ENCODE data around the gene MOB3A.

MOB3A gene

GRCh38 chr19:2108251-2109016 is 12.3 kb upstream of the MOB3A start:
- Histone ChIP-seq H3K36me3 (ENCODE audit: control insufficient read depth, low read length) (peaks cover 83% of the 10 kb centered on the region), H3K27me3 (ENCODE audit: control insufficient read depth, low read length) (no peaks in the 10 kb centered on the region), H3K9me3 (ENCODE audit: control insufficient read depth, insufficient read depth, low read length) (peaks cover 6% of the 10 kb centered on the region; the same call in 1 of the 2 replicates), H3K4me2 (ENCODE audit: low read length) (no peak overlapping the region), H3K9me2 (replicated peaks; ENCODE audit: control insufficient read depth, low read length) (no peaks in the 10 kb centered on the region), H3K4me3 (ENCODE audit: low read length) (no peak overlapping the region), H3K79me2 (ENCODE audit: control insufficient read depth, low read length) (peaks cover 16% of the 10 kb centered on the region), H3K27ac (ENCODE audit: low read depth, low read length) (no peak overlapping the region), H3F3A (ENCODE audit: control insufficient read depth, insufficient read depth) (no peaks in the 10 kb centered on the region), H3K4me1 (ENCODE audit: control insufficient read depth, low read length) (no peaks in the 10 kb centered on the region), H4K20me1 (ENCODE audit: control insufficient read depth, insufficient read depth, low read depth, low read length) (no peaks in the 10 kb centered on the region)
- no peak for TF ChIP-seq EZH2phosphoT487 (IDR thresholded peaks at IDR 0.05; ENCODE audit: borderline replicate concordance, low read length)
- TF ChIP-seq CTCF (IDR thresholded peaks at IDR 0.05; ENCODE audit: low read depth, low read length, poor library complexity, severe bottlenecking) = no peak

GRCh38 chr19:2103045-2103707 is 7.0 kb upstream of the MOB3A start:
- Histone ChIP-seq H3K27ac (ENCODE audit: low read depth, low read length) (no peak overlapping the region), H3K9me2 (replicated peaks; ENCODE audit: control insufficient read depth, low read length) (no peaks in the 10 kb centered on the region), H4K20me1 (ENCODE audit: control insufficient read depth, insufficient read depth, low read depth, low read length) (no peaks in the 10 kb centered on the region), H3K4me3 (ENCODE audit: low read length) (no peak overlapping the region), H3K79me2 (ENCODE audit: control insufficient read depth, low read length) (peaks cover 16% of the 10 kb centered on the region), H3K4me1 (ENCODE audit: control insufficient read depth, low read length) (0 out of 2 replicates have a peak, but pooled peaks cover under 1% of the 10 kb centered on the region), H3K27me3 (ENCODE audit: control insufficient read depth, low read length) (no peaks in the 10 kb centered on the region), H3K36me3 (ENCODE audit: control insufficient read depth, low read length) (peaks cover 60% of the 10 kb centered on the region), H3F3A (ENCODE audit: control insufficient read depth, insufficient read depth) (no peaks in the 10 kb centered on the region), H3K9me3 (ENCODE audit: control insufficient read depth, insufficient read depth, low read length) (peaks cover 6% of the 10 kb centered on the region; the same call in 1 of the 2 replicates), H3K4me2 (ENCODE audit: low read length) (no peak overlapping the region)
- TF ChIP-seq EZH2phosphoT487 (IDR thresholded peaks at IDR 0.05; ENCODE audit: borderline replicate concordance, low read length) (no peak), CTCF (IDR thresholded peaks at IDR 0.05; ENCODE audit: low read depth, low read length, poor library complexity, severe bottlenecking) (no peak)

- H4K20me1 ChIP-seq (ENCODE audit: control insufficient read depth, insufficient read depth, low read depth, low read length) = no peaks in the 10 kb centered on the region
- no peaks in the 10 kb centered on the region for H3F3A ChIP-seq (ENCODE audit: control insufficient read depth, insufficient read depth)
- no peak overlapping the region for H3K27ac ChIP-seq (ENCODE audit: low read depth, low read length)
- peaks cover 6% of the 10 kb centered on the region; the same call in 1 of the 2 replicates for H3K9me3 ChIP-seq (ENCODE audit: control insufficient read depth, insufficient read depth, low read length)
- no peak overlapping the region for H3K4me2 ChIP-seq (ENCODE audit: low read length)
- peaks cover 14% of the 10 kb centered on the region for H3K4me1 ChIP-seq (ENCODE audit: control insufficient read depth, low read length)
- TF ChIP-seq CTCF (IDR thresholded peaks at IDR 0.05; ENCODE audit: low read depth, low read length, poor library complexity, severe bottlenecking) (no peak), EZH2phosphoT487 (IDR thresholded peaks at IDR 0.05; ENCODE audit: borderline replicate concordance, low read length) (no peak)
- no peaks in the 10 kb centered on the region for H3K27me3 ChIP-seq (ENCODE audit: control insufficient read depth, low read length)
- H3K9me2 ChIP-seq (replicated peaks; ENCODE audit: control insufficient read depth, low read length) = no peaks in the 10 kb centered on the region
- H3K36me3 ChIP-seq (ENCODE audit: control insufficient read depth, low read length) = peaks cover 52% of the 10 kb centered on the region
- peaks cover 16% of the 10 kb centered on the region for H3K79me2 ChIP-seq (ENCODE audit: control insufficient read depth, low read length)
- H3K4me3 ChIP-seq (ENCODE audit: low read length) = no peak overlapping the region
Measured at GRCh38 chr19:2101417-2102335, 5.5 kb upstream of the MOB3A start.
